ENCODE measurements around the gene CUBN.

CUBN gene

GRCh38 chr10:17129741-17130140 is at the start of gene CUBN:
Gene CUBN, minus strand, starts transcription at chr10:17129811. Its CDS starts 46 bp downstream, at chr10:17129765.
- no peak for DNase-seq (ENCODE audit: low read depth in 3 of 3)

- no peak for DNase-seq (ENCODE audit: low read depth in 3 of 3)
These were observed 49.4 kb upstream of the CUBN start for GRCh38 chr10:17179002-17179401.

GRCh38 chr10:17178006-17178405 is 48.4 kb upstream of the CUBN start:
- no peak for DNase-seq (ENCODE audit: low read depth in 3 of 3)

- DNase-seq (ENCODE audit: low read depth in 3 of 3): no peak
These were observed 47.4 kb upstream of the CUBN start for GRCh38 chr10:17177014-17177413.

- DNase-seq (ENCODE audit: low read depth in 3 of 3): no peak
These were observed 46.5 kb upstream of the CUBN start for GRCh38 chr10:17176091-17176490.

- DNase-seq (ENCODE audit: low read depth in 3 of 3): no peak
These were observed 45.9 kb upstream of the CUBN start for GRCh38 chr10:17175551-17175950.

GRCh38 chr10:17174626-17175025 is 45.0 kb upstream of the CUBN start:
- no peak for DNase-seq (ENCODE audit: low read depth in 3 of 3)

- no peak for DNase-seq (ENCODE audit: low read depth in 3 of 3)
These were observed 41.6 kb upstream of the CUBN start for GRCh38 chr10:17171141-17171641.

GRCh38 chr10:17169803-17170202 is 40.2 kb upstream of the CUBN start:
- DNase-seq (ENCODE audit: low read depth in 3 of 3): no peak

GRCh38 chr10:17166699-17167098 is 37.1 kb upstream of the CUBN start:
- no peak for DNase-seq (ENCODE audit: low read depth in 3 of 3)

- DNase-seq (ENCODE audit: low read depth in 3 of 3): no peak
These were observed 33.2 kb upstream of the CUBN start for GRCh38 chr10:17162828-17163227.

- DNase-seq (ENCODE audit: low read depth in 3 of 3): no peak
These were observed 32.2 kb upstream of the CUBN start for GRCh38 chr10:17161775-17162174.

GRCh38 chr10:17157024-17157423 is 27.4 kb upstream of the CUBN start:
- no peak for DNase-seq (ENCODE audit: low read depth in 3 of 3)

GRCh38 chr10:17155826-17156225 is 26.2 kb upstream of the CUBN start:
- no peak for DNase-seq (ENCODE audit: low read depth in 3 of 3)

- DNase-seq (ENCODE audit: low read depth in 3 of 3): no peak
These were observed 24.5 kb upstream of the CUBN start for GRCh38 chr10:17154116-17154515.

GRCh38 chr10:17153321-17153720 is 23.7 kb upstream of the CUBN start:
- no peak for DNase-seq (ENCODE audit: low read depth in 3 of 3)

- DNase-seq (ENCODE audit: low read depth in 3 of 3): no peak
These were observed 22.1 kb upstream of the CUBN start for GRCh38 chr10:17151716-17152115.

- DNase-seq (ENCODE audit: low read depth in 3 of 3): no peak
These were observed 18.4 kb upstream of the CUBN start for GRCh38 chr10:17147884-17148489.

GRCh38 chr10:17146892-17147291 is 17.3 kb upstream of the CUBN start:
- DNase-seq (ENCODE audit: low read depth in 3 of 3): no peak

- no peak for DNase-seq (ENCODE audit: low read depth in 3 of 3)
These were observed 15.6 kb upstream of the CUBN start for GRCh38 chr10:17145239-17145638.

GRCh38 chr10:17144757-17145156 is 15.1 kb upstream of the CUBN start:
- peak; percentile 3 to 13 (median 3) for DNase-seq (ENCODE audit: low read depth in 3 of 3)

- no peak for DNase-seq (ENCODE audit: low read depth in 3 of 3)
These were observed 14.4 kb upstream of the CUBN start for GRCh38 chr10:17144032-17144431.

GRCh38 chr10:17143055-17143690 is 13.6 kb upstream of the CUBN start:
- DNase-seq (ENCODE audit: low read depth in 3 of 3): no peak

All from stimulated activated CD4-positive, alpha-beta T cell treated with anti-CD3 and anti-CD28 coated beads, TNF-alpha, amount 100 ng/mL, for 4 hours (primary cell).